ENCODE results near the gene RTP1.
A peak's percentile ranks its signal among the peaks of the same experiment; 100 is the strongest.
"Not testable (repeated sequence)": the region's sequence is repeated elsewhere in the genome, so short reads cannot be mapped to it uniquely, and the experiment has no call there.

RTP1 gene, protein sequence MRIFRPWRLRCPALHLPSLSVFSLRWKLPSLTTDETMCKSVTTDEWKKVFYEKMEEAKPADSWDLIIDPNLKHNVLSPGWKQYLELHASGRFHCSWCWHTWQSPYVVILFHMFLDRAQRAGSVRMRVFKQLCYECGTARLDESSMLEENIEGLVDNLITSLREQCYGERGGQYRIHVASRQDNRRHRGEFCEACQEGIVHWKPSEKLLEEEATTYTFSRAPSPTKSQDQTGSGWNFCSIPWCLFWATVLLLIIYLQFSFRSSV

DNA sequence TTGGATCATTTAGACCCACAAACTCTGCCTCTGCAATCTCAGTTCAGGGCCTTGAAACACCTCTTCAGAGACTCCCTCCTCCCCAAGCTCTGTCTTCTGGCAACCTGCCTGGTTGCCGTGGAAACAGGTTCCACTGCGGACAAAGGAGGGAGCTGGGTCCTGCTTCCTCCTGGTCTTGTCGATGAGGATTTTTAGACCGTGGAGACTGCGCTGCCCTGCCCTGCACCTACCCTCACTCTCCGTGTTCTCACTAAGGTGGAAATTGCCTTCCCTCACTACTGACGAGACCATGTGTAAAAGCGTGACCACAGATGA lies at the start of gene RTP1:
Gene RTP1 (plus strand): TSS at position 152 of the 315 bp plus-strand sequence. CDS start 30 bp downstream, at position 182.
- DNase-seq (ENCODE audit: low read depth), result no peak

DNA sequence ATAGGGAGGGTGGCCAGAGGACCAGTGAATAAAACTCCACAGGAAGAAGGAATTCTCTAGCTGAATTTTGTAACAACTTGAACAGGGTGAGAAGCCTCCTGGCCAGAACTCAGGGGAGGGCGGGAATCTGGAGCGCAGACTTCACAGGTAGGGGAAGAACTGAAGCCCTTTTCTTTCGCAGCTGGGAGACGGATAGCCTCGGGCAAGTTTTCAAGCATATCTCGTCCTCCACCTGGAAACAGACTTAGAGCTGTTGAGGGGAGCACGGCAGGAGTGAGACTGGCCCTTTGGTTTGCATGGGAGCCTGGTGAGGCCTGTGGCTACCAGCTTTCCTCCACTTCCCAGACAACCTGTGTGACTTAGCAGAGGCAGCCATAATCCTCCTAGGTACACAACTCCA lies 47.1 kb upstream of the RTP1 start:
- no peak for DNase-seq (ENCODE audit: low read depth)
- no peak overlapping the region for H3K4me3 ChIP-seq (ENCODE audit: low read depth, low read length)

More for the DNA sequence above, at the start of gene RTP1:
- no peak within 1 kb of the TSS for H3K4me3 ChIP-seq (ENCODE audit: low read depth, low read length)

DNA sequence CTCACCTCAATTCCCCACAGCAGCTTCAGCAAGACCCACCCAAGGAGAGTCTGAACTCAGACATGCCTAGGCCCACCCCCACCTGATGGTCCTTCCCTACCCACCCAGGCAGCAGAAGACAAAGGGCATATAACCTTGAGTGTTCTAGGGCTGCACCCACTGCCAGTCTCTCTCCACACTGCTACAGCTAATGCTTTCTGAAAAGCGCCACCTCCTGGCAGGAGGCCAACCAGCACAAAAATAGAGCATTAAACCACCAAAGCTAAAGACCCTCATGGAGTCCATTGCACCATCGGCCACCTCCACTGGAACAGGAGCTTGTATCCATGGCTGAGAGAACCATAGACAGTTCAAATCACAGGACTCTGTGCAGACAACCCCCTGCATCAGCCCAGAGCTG lies 46.7 kb upstream of the RTP1 start:
- DNase-seq (ENCODE audit: low read depth), result no peak
- no peak overlapping the region for H3K4me3 ChIP-seq (ENCODE audit: low read depth, low read length)

DNA sequence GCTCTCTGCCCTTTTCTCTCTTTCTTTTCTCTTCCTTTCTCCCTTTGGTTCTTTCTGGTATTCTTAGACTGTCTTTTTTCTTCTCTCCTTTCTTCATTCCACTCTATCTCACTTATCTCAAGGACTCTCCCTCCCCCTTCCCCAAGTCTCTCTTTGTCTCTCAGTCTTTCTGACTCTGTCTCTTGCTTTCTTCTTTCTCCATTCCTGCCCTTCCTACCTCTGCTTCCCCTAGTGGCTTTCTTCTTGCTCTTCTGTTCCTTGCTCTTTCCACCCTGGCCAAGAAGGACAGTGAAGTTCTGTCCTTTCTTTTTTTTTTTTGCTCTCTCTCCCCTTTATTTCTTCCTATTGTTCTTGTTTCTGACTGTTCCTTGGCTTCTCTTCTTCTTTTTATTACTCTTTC lies 35.7 kb upstream of the RTP1 start:
- no peak for DNase-seq (ENCODE audit: low read depth)
- H3K4me3 ChIP-seq (ENCODE audit: low read depth, low read length), result no peak overlapping the region

DNA sequence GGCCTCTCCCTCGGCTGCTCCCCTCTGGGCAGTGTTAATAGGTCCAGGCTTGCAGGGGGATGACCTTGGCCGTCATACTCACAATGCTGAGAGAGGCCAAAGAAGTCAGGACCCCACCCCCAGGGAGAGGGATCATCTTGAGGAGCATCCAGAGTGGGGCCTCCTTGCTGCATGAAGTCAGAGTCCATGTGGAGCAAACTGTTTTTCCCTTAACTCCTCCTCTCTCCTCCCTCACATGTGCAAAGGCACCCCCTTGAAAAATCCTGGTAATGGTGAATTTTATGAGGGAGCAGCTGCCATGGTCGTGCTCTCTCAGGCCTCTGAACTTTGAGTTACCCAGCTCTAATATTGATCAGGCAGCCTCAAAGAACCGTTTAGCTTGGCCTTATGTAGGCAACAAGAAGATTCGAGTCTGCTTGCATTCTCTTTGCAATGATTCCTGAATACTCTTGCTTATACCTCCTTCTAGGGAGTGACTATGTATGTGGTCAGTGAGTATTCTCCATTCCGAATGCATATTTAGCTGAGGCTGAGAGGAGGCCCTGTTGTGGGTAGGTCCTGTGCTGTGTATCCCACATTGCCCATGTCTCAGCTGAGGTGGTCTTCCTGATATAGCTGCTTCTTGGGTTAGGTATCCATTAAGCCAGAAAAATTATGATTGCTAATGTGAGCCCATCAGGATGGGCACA lies 34.9 kb upstream of the RTP1 start:
- H3K4me3 ChIP-seq (ENCODE audit: low read depth, low read length), result no peak overlapping the region

DNA sequence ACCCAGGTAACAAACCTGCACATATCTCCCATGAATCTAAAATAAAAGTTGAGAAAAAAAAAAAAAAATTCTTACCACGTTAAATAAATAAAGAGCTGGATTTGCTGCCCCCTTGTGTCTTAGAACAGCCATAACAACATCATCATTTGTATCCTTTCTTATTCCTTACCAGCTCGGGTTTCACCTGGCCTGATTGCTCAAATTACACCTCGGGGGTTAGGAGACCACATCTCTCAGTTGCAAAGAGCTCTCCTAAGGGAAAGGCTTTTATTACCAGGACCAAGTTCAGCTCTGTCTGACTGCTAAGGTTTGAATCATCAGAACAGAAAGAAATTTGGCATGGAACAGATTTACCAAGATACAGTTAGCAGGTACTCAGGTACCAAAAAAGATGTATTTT lies 32.1 kb upstream of the RTP1 start:
- no peak for DNase-seq (ENCODE audit: low read depth)
- no peak overlapping the region for H3K4me3 ChIP-seq (ENCODE audit: low read depth, low read length)

More for the DNA sequence above, 34.9 kb upstream of the RTP1 start:
- DNase-seq (ENCODE audit: low read depth), result no peak

DNA sequence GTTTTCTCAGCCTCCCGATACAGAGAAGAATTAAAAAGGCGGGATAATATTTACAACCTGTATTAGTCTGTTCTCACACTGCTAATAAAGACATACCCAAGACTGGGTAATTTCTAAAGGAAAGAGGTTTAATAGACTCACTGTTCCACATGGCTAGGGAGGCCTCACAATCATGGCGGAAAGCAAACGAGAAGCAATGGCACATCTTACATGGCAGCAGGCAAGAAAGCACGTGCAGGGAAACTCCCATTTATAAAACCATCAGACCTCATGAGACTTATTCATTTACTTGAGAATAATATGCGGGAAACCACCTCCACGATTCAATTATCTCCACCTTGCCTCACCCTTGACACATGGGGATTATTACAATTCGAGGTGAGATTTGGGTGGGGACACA lies 30.5 kb upstream of the RTP1 start:
- DNase-seq (ENCODE audit: low read depth), result no peak
- H3K4me3 ChIP-seq (ENCODE audit: low read depth, low read length), result no peak overlapping the region

DNA sequence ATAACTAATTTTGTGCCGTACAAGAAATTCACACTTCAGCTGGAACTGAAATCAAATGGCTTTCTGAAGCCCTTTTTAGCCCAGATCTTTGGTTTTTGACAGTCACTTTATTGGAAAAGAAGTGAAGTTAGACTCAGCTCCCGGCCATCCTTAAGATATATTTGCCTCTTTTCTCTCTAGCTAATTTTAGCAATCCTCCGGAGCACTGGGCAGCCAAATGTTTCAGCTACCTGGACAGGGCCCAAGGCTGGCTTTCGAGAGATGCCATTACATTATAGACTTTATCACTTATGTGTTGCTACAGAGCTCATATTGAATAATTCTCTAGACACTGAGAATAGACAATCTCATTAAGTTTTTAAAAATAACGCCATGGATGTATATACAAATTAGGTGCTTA lies 29.5 kb upstream of the RTP1 start:
- H3K4me3 ChIP-seq (ENCODE audit: low read depth, low read length), result no peak overlapping the region
- DNase-seq (ENCODE audit: low read depth), result no peak

DNA sequence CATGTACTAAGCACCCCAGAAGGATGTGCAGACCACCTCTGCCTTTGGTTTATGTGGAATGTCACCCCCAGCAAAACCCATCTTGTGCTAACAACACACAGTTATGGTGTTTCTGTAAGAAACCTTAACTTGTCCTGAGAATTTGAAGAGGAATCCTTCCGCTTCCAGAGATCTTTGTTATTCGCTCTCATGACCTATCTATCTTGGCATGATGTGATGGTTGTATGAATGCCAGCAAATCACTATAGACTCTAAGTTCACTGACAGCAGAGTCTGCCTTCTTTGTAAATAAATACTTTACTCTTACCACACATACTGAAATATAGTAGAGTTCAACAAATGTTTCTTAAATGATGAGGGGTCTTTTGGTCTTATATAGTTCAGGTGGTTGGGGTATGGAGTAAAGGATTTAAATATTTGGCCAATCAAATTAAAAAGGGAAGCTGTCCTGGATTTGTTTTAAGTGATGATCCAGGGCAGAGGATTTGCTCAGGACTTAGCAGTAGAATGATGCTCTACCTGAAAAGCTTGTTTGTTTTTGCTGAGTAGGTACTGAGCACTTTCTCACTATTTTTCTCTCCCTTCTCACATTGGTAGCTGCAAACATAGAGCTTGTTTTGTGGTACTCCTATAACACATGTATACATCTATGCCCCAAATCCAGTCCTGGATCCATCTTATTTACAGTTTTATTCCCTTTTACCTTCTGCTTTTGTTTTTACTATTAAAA lies 27.9 kb upstream of the RTP1 start:
- DNase-seq (ENCODE audit: low read depth), result no peak
- H3K4me3 ChIP-seq (ENCODE audit: low read depth, low read length), result no peak overlapping the region

DNA sequence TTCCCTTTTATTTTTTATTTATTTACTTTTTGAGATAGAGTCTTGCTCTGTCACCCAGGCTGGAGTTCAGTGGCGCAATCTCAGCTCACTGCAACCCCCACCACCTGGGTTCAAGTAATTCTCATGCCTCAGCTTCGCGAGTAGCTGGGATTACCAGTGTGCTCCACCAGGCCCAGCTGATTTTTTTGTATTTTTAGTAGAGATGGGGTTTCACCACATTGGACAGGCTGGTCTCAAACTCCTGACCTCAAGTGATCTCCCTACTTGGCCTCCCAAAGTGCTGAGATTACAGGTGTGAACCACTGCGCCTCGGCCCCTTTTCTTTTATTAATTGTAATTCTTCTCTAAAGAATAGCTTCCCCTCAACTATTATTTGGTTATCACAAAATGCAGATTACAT lies 26.4 kb upstream of the RTP1 start:
- H3K4me3 ChIP-seq (ENCODE audit: low read depth, low read length); DNase-seq (ENCODE audit: low read depth): not testable (repeated sequence)

DNA sequence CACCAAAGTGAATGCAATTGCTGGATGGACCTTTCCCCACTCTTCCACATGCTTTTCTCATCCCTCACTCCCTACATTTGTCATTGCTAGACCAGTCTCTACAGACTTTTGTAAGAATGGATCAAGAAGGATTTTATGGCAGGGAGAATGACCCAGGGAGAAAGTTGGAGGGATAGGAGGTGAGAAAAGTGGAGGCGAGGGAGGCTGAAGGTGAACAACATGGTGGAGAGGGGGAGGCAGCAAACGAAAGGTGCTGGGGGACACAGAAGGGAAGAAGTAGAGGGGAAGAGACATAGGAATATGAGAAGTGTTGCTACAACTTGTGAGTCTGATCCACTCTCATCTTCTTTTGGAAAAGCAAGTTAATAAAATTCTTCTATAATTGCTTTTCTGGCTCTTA lies 24.4 kb upstream of the RTP1 start:
- no peak overlapping the region for H3K4me3 ChIP-seq (ENCODE audit: low read depth, low read length)
- DNase-seq (ENCODE audit: low read depth), result no peak

DNA sequence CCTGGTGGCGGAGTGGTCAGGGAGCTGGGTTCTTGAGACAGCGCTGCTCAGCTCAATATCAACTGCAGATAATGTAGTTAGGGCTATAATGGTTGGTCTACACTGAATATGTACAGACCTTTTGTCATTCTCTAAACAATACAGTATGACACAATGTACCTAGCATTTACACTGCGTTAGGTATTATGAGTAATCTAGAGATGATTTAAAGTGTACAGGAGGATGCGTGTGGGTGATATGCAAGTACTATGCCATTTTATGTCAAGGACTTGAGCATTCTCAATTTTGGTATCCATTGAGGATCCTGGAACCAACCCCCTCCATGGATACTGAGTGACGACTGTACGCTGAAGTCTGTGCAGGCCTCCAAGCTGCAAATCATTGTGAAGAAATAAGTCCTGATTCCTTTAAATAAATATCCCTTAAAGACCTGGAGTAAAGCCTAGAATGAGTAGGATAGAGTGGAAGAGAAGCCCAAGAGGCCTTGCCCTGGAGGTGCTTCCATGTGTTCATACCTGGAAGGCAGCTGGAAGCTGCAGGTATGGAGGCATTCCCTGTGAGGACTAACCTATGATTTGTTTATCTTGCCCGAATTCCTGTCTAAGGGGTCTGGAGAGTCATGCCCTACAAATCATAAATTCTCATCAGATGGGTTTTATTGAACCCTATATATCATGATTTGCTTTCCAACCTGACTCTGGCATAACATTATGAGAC lies 15.7 kb upstream of the RTP1 start:
- no peak for DNase-seq (ENCODE audit: low read depth)
- H3K4me3 ChIP-seq (ENCODE audit: low read depth, low read length), result no peak overlapping the region

DNA sequence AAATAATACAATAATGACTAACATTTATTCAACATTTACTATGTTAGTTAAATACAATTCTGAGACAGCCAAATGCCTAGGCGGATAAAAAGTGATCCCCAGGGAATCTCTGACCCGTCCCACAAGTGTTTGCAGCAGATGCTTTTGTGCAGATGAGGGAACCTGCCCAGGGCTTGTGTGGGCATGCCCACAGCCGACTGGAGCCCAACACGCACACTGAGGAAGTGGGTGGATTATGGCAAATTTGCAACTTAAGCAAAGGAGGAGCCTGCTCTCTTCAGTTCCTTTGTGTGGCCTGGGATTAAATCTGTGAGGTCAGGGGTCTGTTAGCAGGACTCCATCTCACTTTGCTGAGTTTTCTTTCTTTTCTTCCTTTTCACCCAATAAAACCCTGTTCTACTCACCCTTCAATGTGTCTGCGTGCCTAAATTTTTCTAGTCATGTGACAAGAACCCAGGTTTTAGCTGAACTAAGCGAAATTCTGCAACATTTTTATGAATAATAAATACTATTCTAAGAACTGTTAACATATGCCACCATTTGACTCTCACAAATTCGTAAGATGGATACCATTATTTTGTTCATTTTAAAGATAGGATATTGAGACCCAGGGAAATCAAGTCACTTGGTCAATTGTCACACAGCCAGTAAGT lies 13.9 kb upstream of the RTP1 start:
- no peak overlapping the region for H3K4me3 ChIP-seq (ENCODE audit: low read depth, low read length)
- DNase-seq (ENCODE audit: low read depth), result peak; percentile 25

DNA sequence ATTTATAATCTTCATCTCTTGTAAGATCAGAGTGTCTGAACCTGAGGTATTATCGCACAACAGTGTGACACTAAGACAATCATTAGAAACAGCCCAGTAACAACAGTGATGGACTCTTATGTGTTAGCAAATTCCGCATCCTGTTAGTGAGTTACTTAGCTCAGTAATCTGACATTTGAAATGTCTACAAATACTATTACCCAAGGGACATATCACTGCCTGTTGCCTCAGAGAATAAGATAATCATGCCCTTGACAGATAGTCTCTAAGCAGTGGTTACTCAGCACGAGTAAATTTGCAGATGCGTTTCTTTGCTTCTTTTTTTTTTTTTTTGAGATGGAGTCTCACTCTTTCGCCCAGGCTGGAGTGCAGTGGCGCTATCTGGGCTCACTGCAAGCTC lies 13.4 kb upstream of the RTP1 start:
- DNase-seq (ENCODE audit: low read depth), result no peak
- H3K4me3 ChIP-seq (ENCODE audit: low read depth, low read length), result no peak overlapping the region

DNA sequence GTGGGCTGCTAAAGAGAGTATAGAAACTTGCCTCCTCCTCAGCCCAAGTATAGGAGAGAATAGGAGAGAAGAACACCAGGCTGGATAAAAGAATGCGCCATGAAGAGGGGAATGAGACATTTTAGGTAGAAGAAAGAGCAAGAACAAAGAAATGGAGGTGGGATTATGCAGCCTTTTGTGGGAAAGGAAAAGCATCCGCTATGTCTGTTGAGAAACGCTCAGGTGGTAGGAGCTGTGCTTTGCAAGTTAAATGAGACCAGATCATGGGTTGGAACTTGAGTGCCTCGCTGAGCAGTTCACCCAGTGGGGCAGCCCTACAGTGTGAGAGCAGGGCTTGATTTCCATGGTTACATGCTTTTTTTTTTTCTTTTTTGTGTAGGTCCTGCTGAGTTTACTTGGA lies 11.5 kb upstream of the RTP1 start:
- no peak overlapping the region for H3K4me3 ChIP-seq (ENCODE audit: low read depth, low read length)
- no peak for DNase-seq (ENCODE audit: low read depth)

DNA sequence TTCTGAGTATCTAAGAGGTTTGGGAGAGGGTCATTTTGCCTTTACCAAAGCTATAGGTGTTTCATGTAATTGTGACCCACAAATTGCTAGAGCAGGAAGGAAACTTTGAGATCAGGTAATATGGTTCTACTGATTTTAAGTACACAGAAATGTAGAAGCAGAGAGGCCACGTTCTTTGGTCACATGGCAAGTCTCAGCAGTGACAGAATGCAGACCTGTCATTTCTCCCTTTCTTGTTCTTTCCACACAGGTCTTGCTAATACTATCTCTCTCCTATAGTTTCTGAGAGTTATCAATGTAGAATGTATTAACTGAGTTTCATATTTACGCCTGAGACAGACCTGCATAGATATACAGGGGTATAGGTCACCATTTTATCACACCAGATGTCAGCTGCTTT lies 10.9 kb upstream of the RTP1 start:
- no peak for DNase-seq (ENCODE audit: low read depth)
- no peak overlapping the region for H3K4me3 ChIP-seq (ENCODE audit: low read depth, low read length)

DNA sequence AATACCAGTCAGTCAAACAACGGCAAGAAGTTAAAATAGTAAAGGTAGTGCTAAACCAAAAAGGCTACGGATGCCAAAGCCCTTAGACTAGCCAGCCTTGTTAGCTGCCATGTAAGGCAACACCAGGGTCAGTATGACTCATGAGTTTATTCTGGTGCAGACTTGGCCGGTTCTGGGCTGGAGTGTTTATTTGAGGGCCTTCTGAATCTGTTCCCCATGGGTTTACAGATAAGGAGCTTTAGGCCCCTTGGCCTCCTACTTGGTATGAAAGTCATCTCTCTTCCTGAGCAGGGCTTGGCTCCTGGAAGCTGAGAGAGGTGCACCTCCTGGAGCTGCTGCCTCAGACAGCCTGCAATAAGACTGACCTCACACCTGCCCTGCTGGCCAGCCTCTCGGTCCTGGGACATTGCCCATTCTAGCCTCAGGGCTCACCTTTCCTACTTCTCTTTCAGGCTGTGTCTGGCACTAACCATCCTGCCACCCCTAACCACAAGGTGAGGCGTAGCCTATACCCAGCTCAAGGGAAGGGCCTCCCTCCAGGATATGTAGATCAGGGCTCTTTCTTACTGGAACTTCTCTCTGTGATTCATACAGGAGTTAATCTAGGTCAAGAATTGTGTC lies 10.4 kb upstream of the RTP1 start:
- peak; percentile 47 for DNase-seq (ENCODE audit: low read depth)
- no peak overlapping the region for H3K4me3 ChIP-seq (ENCODE audit: low read depth, low read length)

DNA sequence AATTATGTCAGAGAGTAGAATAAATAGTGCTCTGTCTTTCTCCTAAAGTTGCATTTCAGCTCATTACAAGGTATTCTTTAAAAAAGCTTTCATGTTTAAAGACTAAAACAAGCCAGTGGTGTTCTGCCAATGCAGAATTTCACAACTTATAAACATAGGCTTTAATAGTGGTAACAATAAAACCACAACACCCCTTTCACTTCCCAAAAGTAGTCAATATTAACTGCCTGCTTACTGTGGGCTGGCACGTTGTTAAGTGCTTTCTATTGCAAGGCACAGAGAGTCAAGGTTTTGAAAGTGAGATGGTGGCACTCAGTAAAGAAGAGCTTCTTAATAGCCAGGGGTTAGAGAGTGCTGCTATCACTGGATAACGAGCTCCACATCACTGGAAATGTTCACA lies 8.4 kb upstream of the RTP1 start:
- no peak overlapping the region for H3K4me3 ChIP-seq (ENCODE audit: low read depth, low read length)
- no peak for DNase-seq (ENCODE audit: low read depth)

DNA sequence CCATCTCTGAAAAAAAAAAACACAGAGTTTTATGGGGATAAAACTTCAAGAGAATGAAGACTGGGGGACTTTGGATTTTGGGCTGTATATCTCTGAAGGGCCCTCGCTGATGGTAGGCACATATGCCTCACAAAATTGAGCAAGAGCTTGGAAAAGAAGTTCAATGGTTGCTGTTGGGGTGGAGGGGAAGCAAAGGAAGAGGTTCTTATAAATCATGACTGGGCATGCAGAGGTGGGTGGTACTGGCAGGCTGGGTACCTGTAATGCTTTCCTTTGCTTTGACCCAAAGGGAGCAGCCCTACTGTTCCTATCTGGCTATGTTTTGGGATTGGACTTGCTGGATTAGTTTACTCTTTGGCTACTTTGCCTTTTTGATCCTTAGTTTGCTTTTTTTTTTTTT lies 6.0 kb upstream of the RTP1 start:
- no peak for DNase-seq (ENCODE audit: low read depth)
- no peak overlapping the region for H3K4me3 ChIP-seq (ENCODE audit: low read depth, low read length)
